Kidney (tissue), 14 donors: ENCODE measurements around the gene PRRT3. TPM values are rescaled to one million over a fixed set of nuclear protein-coding genes. Genes with fewer than 3 reads are reported as not detected.
"Not testable (repeated sequence)": the region's sequence is repeated elsewhere in the genome, so short reads cannot be mapped to it uniquely, and the experiment has no call there.

Experiments
- DNase-seq, 5 donors: peaks; one replicate each; pipeline ENCODE4 v3.0.0-alpha.2; 2013 to 2020
- FAIRE-seq: peaks from 2 replicates; lab custom pipeline; 2012; peaks lifted over from hg19 to GRCh38; lab: Jason Lieb, UNC
- H3K27ac ChIP-seq, 2 donors: one replicate each; pipeline ENCODE4 v1.7.0; 2013; ENCODE audit warnings: low read depth in 2 of 2, low read length in 2 of 2, inconsistent platforms in 1 of 2
- H3K27me3 ChIP-seq: one replicate; pipeline ENCODE4 v1.7.1; 2013; ENCODE audit warnings: low read length, inconsistent platforms; ENCODE audit not compliant: control insufficient read depth, insufficient read depth
- H3K36me3 ChIP-seq, 3 donors: one replicate each; pipeline versions ENCODE4 v1.7.0 to v1.7.1; 2013; ENCODE audit warnings: low read length in 3 of 3, control low read depth in 1 of 3, inconsistent platforms in 1 of 3; ENCODE audit not compliant: insufficient read depth in 3 of 3, control insufficient read depth in 2 of 3
- H3K4me1 ChIP-seq, 3 donors: one replicate each; pipeline versions ENCODE4 v1.7.0 to v1.7.1; 2013; ENCODE audit warnings: low read length in 3 of 3, inconsistent platforms in 1 of 3, low read depth in 1 of 3; ENCODE audit not compliant: control insufficient read depth in 2 of 3, insufficient read depth in 2 of 3
- H3K4me3 ChIP-seq, 3 donors: one replicate each; pipeline versions ENCODE4 v1.7.0 to v1.8.1; 2013; ENCODE audit warnings: low read length in 3 of 3, control low read depth in 1 of 3, inconsistent platforms in 1 of 3
- H3K9ac ChIP-seq, 3 donors: one replicate each; pipeline versions ENCODE4 v1.7.0 to v1.7.1; 2013; ENCODE audit warnings: low read length in 3 of 3, control low read depth in 1 of 3, inconsistent platforms in 1 of 3
- H3K9me3 ChIP-seq, 3 donors: one replicate each; pipeline versions ENCODE4 v1.7.0 to v1.7.1; 2013; ENCODE audit warnings: low read length in 3 of 3, control low read depth in 1 of 3, inconsistent platforms in 1 of 3; ENCODE audit not compliant: control insufficient read depth in 2 of 3, insufficient read depth in 1 of 3
- CTCF ChIP-seq: IDR thresholded peaks from 3 replicates; pipeline ENCODE4 v1.5.1; 2012; ENCODE audit warnings: mild to moderate bottlenecking, moderate library complexity, borderline replicate concordance; ENCODE audit not compliant: insufficient read depth; ENCODE audit errors: extremely low read depth
- intact Hi-C: fragments of 100-400 bp; cut with DNase I; formaldehyde crosslinking; loops from one replicate; pipeline ENCODE4 v1.11.1; 2022
- polyA plus RNA-seq: library from polyadenylated mRNA; stranded (reverse); fragments of 350-450 nt; fragmentation: Illumina TruSeq; extraction: RNeasy Lipid Tissue Mini Kit (QIAGEN cat#74804); gene quantifications from one replicate; pipeline ENCODE4 v1.2.3, GENCODE V29; 2014; ENCODE audit warnings: low read depth, low replicate concordance; ENCODE audit not compliant: insufficient read depth
- total RNA-seq: library from RNA; stranded (reverse); fragmentation: NEBNext Ultra II Directional; extraction: Animal tissue kit (Norgen Biotek cat#: 25700); gene quantifications from one replicate; pipeline ENCODE4 v1.2.1, GENCODE V29; 2021
- donor health status: control.
- donor health status: control.
- donor health status: control.
- donor health status: control.
- donor health status: control.
- donor health status: DM: yes; HTN: yes; CAD: no.
- donor health status: Normal renal cell carcinoma (clear cell type).

The PRRT3 gene
- total and polyA plus RNA-seq, 2 donors from 2014 or later: 3.6 to 3.9 TPM

GRCh38 chr3:9940746-9941145 lies 11.5 kb downstream of the PRRT3 start:
- TF ChIP-seq CTCF: no peak
- H3K36me3 ChIP-seq: peaks cover 2 to 16% (median 8%) of the 10 kb centered on the region in 3 donors
- intact Hi-C loops: no loop called here

GRCh38 chr3:9939906-9940305 lies 12.3 kb downstream of the PRRT3 start:
- H3K4me3 ChIP-seq, H3K4me1 ChIP-seq, intact Hi-C loops, H3K9ac ChIP-seq, DNase-seq, FAIRE-seq, H3K27me3 ChIP-seq, H3K9me3 ChIP-seq, H3K27ac ChIP-seq: not testable (repeated sequence)
- H3K36me3 ChIP-seq: peaks cover 2 to 16% (median 8%) of the 10 kb centered on the region in 3 donors

More at GRCh38 chr3:9940746-9941145, 11.5 kb downstream of the PRRT3 start:
- Histone ChIP-seq H3K27me3 (no peaks in the 10 kb centered on the region), H3K27ac (no peak overlapping the region), H3K4me1 (no peaks in the 10 kb centered on the region), H3K9me3 (no peaks in the 10 kb centered on the region), H3K4me3 (no peak overlapping the region), H3K9ac (no peak overlapping the region)
- DNase-seq (no peak), FAIRE-seq (no peak)

- no peak overlapping the region for H3K9ac ChIP-seq
- FAIRE-seq: no peak
- peaks cover 0 to 12% (median 0%) of the 10 kb centered on the region in 3 donors for H3K4me1 ChIP-seq
- H3K27ac ChIP-seq: no peak overlapping the region
- no peaks in the 10 kb centered on the region for H3K27me3 ChIP-seq
- TF ChIP-seq CTCF: no peak
- no peak for DNase-seq
- H3K9me3 ChIP-seq: no peaks in the 10 kb centered on the region
- intact Hi-C loops: no loop called here
- H3K4me3 ChIP-seq: no peak overlapping the region
- peaks cover under 1 to 16% (median 5%) of the 10 kb centered on the region in 3 donors for H3K36me3 ChIP-seq
Measured at GRCh38 chr3:9938966-9939365, 13.2 kb downstream of the PRRT3 start.

- no peaks in the 10 kb centered on the region for H3K27me3 ChIP-seq
- intact Hi-C loops: no loop called here
- peaks cover 0 to 16% (median 5%) of the 10 kb centered on the region in 3 donors for H3K36me3 ChIP-seq
- no peak overlapping the region for H3K9ac ChIP-seq
- no peak overlapping the region for H3K4me3 ChIP-seq
- no peak overlapping the region for H3K27ac ChIP-seq
- no peak for DNase-seq
- no peak for TF ChIP-seq CTCF
- no peaks in the 10 kb centered on the region for H3K9me3 ChIP-seq
- no peak for FAIRE-seq
- peaks cover 0 to 12% (median 0%) of the 10 kb centered on the region in 3 donors for H3K4me1 ChIP-seq
Measured at GRCh38 chr3:9937486-9938238, 14.5 kb downstream of the PRRT3 start.
